Stimulated activated CD4-positive, alpha-beta T cell treated with anti-CD3 and anti-CD28 coated beads, Interleukin-12 subunit alpha, Interleukin-12 subunit beta, amount 100 ng/mL, for 48 hours (primary cell): ENCODE data around the gene ATP1B4.
"Not testable (repeated sequence)": the region's sequence is repeated elsewhere in the genome, so short reads cannot be mapped to it uniquely, and the experiment has no call there.

ENCODE experiments used
- DNase-seq, 3 donors: peaks; one replicate each; pipeline ENCODE4 v3.0.0-alpha.2; 2020; ENCODE audit warnings: low read depth in 2 of 3, low spot score in 1 of 3

The ATP1B4 gene

GRCh38 chrX:120361764-120362305 is at the start of gene ATP1B4:
TSS of gene ATP1B4 (plus strand) at chrX:120362089. CDS start at chrX:120362169, 80 bp downstream.
- DNase-seq: no peak

DNA sequence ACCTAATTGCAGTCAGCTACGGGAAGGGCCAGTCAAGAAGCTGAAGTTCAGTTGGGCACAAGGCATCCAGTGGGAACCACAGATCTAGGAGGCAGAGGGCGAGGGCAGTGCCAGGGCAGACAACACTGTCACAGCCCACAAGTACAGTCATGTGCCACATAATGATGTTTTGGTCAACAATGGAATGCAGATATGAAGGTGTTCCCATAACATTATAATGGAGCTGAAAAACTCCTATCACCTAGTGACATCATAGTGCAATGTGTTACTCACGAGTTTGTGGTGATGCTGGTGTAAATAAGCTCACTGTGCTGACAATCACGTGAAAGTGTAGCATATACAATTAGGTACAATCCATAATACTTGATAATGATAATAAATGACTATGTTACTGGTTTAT is 46.1 kb upstream of the ATP1B4 start:
- no peak for DNase-seq

DNA sequence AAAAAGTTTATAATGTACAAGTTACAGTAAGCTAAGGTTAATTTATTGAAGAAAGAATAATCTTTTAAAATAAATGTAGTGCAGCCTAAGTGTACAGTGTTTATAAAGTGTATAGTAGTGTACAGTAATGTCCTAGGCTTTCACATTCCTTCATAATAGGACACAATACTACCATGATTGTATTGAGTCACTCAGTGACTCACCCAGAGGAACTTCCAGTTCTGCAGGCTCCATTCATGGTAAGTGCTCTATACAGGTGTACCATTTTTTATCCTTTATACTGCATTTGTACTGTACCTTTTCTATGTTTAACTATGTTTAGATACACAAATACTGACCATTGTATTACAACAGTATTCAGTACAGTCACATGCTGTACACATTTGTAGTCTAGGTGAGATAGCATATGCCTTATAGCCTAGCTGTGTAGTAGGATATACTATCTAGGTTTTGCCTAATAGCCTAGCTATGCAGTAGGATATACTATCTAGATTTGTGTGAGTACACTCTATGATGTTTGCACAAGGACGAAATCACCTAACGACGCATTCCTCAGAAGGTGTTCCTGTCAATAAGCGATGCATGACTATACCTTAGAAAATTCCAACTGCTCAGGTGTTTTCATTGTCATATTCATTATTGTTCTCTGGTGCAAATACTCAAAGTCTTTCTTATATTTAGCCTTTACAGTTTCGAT is 45.2 kb upstream of the ATP1B4 start:
- DNase-seq: no peak

- DNase-seq: no peak
Measured at GRCh38 chrX:120318411-120318810, 43.5 kb upstream of the ATP1B4 start.

DNA sequence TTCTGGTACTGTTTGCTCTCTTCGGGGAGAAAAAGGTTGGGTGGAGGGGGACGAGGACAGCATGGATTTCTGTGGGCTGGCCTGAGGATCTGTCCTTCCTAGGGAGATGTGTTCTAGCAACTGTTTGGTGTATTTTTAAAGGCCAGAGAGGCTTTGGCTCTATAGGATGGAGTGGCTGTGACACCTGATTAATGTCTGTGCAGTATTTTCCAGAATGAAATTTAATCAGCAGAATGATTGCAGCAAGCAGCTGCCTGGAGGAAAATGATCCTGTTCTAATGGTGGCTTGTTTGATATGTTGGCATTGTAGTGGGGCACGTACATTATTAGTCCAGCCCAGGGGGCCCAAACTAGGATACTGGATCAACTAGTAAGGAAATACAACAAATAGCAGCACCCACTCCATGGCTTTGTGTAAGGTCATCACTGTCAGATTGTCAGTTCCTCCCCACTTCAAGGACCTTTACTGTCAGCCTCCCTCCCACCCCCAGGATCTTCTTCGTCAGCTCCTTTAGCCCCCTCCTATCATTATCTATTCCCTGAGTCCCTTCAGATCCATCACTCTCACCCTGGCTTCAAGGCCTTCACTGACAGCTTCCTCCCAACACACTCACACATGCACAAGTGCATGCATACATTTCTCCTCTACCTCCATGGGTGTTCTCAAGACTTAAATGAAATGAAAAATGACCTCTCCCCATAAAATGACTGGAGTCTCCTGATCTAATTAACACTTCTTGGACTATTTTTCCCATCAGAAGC is 40.2 kb upstream of the ATP1B4 start:
- no peak for DNase-seq

DNA sequence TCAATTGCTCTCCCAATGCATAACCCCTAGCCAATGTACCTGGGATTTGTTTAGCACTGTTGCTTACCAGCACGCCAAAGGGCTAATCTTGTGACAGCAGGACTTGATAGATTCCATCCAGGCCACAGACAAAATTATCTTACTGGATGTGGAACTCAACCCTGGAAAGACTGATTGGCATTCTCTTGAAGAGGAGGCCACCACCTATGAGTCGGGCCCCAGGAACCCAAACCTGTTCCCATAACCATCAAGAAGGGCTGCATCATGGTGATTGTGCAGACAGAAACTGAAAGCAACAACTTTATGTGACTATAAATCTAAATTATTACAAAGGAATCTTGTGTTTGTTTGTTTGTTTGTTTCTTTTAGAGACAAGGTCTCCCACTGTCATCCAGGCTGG is 30.8 kb upstream of the ATP1B4 start:
- DNase-seq: no peak

- DNase-seq: no peak
Measured at GRCh38 chrX:120332394-120332793, 29.5 kb upstream of the ATP1B4 start.

DNA sequence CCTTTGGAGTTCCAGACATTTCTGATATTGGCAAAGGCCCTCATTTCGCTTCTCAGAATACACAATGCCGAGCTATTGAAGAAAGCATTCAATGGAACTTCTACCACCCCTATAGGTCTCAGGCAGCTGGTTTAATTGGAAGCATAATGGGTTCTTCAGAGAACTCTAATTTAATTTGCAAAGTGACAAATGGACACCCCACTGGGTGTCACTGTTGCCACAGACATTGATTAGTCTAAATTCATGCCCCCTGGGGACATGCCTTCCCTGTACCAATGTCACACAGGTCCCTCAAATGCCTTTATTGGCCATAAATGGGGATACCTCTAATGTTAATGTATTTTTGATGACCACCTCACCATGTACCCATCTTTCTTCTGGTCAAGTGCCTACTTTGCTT is 27.7 kb upstream of the ATP1B4 start:
- no peak for DNase-seq

GRCh38 chrX:120334603-120335002 is 27.3 kb upstream of the ATP1B4 start:
- no peak for DNase-seq

- DNase-seq: no peak
Measured at GRCh38 chrX:120335289-120335688, 26.6 kb upstream of the ATP1B4 start.

DNA sequence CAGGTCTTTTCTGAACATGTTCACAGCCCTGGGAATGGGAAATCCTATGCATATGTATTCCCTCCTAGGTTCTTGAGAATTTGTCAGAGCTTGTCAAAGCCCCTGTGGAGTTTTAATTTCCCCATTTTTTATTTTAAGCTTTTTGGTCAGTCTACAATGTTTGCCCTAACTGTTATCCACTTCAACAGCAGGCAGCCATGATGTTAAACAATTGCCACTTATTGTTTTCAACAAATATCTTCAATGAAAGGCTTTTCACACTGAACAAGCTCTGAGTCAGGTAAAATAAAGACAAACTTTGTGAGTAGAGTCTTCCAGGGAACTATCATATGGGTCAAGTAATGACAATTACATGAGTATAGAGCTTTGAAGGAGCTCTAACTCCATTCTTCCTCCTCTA is 25.0 kb upstream of the ATP1B4 start:
- no peak for DNase-seq

GRCh38 chrX:120344566-120344965 is 17.3 kb upstream of the ATP1B4 start:
- not testable (repeated sequence) for DNase-seq

DNA sequence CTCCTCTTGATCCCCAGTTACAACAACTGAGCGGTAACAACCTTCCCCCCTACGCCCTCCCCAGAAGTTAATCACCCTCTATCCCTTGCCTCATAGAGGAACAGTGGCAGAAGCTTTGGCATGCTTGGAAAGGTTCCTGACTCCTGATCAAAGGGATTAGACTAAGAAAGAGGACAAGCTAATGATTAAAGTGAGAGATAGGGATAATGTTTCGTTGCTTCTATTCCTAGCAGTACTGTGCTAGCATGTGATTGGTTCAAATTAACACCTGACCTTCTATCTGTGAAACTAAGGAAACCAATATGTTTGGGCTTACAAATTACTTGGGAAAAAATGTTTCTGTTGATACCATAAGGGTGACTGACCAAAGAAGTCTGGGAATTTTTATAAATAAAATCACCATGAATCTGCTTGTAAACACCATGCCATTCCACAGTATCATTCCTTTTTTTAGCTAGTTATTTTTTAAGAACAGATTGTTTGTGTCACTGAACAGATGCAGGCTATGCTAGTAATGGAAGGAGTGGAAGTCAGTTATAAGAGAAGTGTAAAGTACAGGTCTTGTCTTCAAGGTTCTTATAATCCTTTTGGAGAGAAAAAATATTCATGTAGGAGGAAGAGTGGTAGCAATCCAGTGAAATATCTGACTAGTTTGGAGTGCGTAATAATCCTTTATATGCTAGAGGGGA is 11.3 kb upstream of the ATP1B4 start:
- no peak for DNase-seq

DNA sequence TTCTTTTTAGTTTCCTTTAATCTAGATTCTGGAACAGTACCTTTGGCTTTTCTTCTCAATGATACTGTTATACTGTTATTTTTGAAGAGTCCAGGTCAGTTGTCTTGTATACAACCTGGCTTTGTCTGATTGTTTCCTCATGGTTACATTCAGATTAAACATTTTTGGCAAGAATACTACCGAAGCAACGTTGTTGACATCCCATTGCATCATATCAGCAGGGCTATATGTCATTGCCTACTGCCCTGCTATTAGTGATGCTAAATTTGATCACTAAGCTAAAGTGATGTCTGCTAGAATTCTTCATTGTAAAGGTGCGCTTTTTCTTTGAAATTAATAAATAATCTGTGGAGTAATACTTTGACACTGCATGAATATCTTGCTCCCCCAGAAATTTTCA is 5.8 kb upstream of the ATP1B4 start:
- DNase-seq: no peak

DNA sequence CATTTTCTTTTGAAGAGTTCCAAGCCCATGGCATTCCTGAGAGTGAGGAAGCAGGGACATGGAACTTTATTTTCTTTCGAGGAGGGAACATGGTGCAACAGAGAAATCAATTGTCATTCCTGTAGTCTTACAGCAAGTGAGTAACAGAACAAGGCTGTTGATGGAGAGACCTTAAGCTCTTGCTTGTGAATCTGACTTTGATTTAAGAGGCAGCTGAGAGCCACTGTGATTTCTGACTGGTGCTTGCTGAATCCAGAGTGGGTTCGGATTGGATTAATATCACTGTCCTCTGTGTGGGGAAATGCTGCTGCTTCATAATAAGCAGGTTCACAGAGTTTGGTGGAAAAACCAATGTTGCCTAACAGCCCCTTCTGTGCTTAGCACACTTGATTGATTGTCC is 4.7 kb upstream of the ATP1B4 start:
- no peak for DNase-seq

GRCh38 chrX:120358737-120359456 is 3.0 kb upstream of the ATP1B4 start:
- DNase-seq: peak; percentile 8 to 30 (median 26)

GRCh38 chrX:120365320-120365719 is 3.4 kb downstream of the ATP1B4 start:
- DNase-seq: peak; percentile 6 to 38 (median 16)

DNA sequence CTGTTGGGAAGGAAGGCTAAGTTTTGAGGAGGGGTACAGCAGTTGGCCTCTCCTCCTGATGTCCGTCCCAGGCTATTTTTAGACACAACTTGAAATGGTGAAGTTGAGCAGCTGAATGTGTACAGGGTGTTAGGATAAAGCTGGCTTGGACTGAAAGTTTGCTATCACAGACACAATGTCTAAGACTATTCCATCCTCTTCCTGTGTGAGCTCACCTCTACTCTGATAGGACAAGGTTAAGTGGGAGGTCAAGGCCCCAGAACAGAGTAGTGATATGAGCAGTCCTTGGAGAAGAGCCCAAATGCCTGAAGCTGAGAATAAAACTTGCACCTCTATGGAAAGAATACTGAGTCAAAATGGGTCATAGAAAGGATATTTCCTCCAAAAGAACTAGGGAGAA is 4.1 kb downstream of the ATP1B4 start:
- no peak for DNase-seq

DNA sequence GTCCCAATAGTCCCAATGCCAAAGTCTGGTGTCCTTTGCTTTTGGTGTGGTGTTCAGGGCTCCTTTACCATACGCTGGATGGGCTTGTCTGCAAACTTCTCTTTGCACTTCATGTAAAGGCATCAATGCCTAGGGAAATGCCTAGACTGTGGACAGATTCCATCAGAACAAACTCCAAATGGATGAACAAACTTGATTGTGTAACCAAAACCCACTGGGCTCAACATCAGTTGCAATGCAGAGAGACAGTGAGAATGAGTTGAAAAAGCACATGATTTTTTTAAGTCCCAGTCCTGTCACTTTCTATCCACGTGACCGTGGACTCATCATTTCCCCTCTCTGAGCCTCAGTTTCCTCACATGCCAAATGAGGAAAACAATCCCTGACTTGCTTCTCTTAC is 4.9 kb downstream of the ATP1B4 start:
- no peak for DNase-seq

DNA sequence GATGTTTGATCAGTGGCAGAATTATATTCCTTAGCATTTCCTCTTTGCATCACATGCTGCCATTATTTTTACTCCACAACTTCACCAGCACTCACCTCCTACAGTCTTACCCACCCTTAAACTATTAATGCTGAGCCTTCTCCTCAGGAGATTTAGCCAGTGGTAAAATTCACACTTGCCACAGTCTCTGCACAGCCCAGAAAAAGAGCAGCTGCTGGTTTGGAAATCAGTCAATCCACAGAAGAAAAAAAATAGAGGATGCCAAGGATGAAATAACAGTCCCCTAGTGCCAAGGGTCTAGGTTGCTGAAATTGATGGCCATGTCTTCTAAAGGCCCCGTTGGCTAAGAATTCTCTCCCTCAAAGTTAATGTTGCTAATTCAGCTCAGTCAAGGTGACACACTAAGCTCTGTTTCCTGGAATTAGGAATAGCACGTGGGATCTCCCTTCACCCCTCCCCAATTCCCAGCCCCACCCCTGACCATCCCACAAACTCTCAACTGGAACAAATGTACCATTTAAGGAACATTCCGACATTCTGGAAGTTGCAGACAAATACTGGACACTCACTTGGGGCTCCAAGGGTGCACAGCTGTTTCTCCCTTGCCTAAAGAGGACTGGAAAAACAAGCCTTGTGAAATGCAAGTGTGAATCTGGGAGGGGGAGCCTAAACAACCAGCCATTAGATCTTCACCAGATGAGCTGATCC is 5.7 kb downstream of the ATP1B4 start:
- no peak for DNase-seq
